GM19452 (cell line): Measurements from ENCODE around the gene CAMTA1.

ENCODE experiments used
- ATAC-seq: cut with Tn5 transposase; IDR thresholded peaks from one replicate; pipeline ENCODE4 v1.9.1; 2021; ENCODE audit not compliant: unreplicated experiment

Gene CAMTA1

DNA sequence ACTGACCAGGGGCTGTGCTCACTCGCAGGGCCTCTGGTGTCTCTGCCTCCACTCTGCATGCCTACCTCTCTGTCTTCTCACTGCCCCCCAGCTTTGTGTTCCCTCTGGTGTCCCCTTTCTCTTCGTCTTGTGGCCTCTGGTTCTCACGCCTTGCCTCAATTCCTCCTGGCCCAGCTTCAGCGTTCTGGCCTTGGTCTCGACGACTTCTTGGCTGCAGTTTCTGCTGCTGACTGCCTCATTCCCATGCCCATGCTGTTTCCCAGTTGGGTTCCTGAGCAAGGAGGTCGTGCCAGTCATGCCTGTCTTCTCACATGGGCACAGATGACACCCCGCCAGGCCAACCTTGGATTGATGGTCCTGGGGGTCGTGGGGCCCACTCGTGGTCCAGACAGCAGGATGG is 562.8 kb downstream of the CAMTA1 start:
- no peak for ATAC-seq

- no peak for ATAC-seq
Measured at GRCh38 chr1:7348580-7348979, 563.3 kb downstream of the CAMTA1 start.

GRCh38 chr1:7350804-7351203 is 565.5 kb downstream of the CAMTA1 start:
- no peak for ATAC-seq

DNA sequence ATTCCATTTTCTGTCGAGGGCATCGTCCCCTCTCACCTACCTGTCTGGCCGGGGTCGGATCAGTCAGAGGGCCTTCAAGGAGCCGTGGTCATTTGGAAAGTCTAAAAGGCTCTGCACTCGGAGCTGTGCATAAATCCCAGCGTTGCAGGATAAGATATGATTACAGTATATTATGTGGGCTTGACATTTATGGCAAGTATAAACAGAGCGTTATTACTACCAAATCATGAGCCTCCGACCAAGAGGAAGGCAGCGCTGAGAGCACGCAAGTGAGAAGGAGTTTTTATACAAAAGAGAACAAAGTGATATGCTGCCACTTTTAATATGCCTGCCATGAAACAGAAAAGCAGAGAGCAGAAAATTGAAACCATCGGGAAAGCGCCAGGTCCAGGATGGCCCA is 566.4 kb downstream of the CAMTA1 start:
- ATAC-seq: no peak

- no peak for ATAC-seq
Measured at GRCh38 chr1:7352364-7352763, 567.1 kb downstream of the CAMTA1 start.

DNA sequence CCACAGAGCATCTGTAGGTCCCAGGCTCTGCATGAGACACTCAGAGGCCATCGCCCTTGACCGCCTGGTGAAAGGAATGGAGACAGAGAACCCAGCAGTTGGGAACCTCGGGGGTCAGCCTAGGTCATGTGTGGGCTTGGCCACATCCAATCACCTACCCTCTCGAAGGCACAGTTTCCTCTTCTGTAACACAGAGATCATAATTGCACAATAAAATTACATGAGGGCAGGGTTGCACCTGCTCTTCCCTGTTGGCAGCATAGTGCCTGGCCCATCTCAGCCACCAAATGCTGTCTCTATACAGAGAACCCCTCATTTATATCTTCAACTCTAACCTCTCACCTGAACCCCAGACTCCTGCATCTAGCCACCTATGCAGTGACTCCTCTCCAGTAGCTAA is 567.7 kb downstream of the CAMTA1 start:
- no peak for ATAC-seq

GRCh38 chr1:7355646-7356045 is 570.4 kb downstream of the CAMTA1 start:
- ATAC-seq: no peak

DNA sequence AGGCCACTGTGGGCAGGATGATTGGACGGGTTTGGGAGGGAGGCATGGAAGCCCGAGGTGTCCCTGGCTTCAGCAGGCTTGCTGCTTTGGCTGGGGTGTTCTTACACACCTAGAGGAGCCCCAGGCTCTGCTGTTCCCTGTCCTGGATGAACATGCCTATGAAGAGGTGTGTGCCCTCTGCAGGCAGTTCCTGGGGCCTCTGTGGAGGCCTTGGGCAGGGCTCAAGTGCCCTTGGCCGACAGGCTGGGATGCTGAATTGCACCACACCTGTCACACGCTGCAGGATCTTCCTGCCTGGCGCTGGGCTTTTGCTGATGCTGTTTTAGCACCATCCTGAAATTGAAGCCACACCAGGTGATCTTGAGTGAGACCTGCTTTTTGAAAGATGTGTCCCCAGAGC is 570.8 kb downstream of the CAMTA1 start:
- no peak for ATAC-seq

DNA sequence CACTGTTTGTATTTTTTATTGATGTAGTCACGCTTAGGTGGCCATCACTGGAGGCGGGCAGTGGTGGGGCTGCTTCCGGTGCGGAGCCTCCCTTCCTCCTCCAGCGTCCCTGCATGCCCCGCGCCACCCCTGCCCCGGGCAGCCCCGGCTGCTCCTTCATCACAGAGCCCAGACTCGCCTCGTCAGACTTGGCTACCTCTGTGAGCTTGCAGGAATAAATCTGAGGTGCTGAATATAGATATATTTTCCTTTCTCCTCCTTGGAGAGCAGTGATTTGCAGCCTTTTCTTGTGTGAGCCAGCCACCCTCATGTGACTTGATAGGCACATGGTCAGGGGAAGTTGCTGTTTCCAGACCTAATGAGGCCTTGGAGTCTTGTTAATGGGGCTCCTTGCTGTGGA is 573.2 kb downstream of the CAMTA1 start:
- no peak for ATAC-seq

- no peak for ATAC-seq
Measured at GRCh38 chr1:7360526-7360925, 575.3 kb downstream of the CAMTA1 start.

DNA sequence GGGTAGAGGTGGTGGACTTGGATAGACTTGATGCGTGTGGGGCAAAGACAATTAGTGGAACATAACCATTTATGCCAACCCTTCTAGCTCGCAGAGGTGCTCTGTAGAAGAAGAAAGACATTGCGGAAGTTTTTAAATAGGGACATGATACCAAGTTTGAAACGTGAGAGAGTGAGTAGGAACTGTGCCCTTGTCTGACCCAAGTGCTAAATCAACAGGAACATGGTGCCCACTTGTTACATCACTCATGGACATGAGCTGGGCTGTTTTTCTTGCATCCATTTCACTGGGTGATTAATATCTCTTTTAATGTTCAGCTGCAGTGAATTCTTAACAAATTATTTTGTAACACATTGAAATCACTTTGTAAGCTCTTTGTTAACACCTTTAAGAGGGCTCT is 577.7 kb downstream of the CAMTA1 start:
- no peak for ATAC-seq

DNA sequence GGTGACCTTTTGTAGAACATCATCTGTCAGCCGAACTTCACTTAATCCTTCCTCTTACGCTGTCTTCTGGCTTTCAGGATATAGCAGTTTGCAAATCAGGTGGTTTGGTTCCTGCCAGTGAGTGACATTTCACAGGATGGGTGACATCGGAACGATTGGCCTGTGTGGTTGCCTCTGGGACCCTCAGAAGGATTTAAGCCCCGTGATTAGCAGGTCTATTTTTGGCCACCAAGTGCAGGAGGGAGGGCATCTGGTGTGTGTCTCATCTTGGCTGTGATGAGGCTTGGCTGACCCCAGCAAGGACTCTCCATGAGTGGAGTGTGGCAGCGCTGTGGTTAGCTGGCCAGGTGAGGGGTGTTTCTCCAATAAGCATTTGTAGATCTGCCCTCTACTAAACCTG is 578.2 kb downstream of the CAMTA1 start:
- no peak for ATAC-seq

DNA sequence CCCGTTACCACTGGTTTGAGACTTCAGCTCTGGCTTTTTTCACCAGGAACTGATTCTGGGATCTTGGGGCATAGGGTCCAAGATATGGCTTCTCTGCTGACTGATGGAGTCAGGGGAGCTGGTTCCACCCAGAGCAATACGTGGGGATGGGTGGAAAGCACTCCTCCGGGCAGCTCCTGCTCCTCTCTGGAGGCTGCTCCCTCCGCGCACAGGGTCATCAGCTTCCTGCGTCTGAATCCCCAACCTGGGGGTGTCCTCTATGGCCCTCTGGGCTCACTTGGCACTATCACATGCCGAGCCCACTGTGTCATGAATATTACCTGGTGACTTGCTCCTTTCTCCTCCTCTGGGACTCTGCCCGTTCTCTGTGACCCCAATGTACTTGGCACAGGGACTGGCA is 580.5 kb downstream of the CAMTA1 start:
- no peak for ATAC-seq

DNA sequence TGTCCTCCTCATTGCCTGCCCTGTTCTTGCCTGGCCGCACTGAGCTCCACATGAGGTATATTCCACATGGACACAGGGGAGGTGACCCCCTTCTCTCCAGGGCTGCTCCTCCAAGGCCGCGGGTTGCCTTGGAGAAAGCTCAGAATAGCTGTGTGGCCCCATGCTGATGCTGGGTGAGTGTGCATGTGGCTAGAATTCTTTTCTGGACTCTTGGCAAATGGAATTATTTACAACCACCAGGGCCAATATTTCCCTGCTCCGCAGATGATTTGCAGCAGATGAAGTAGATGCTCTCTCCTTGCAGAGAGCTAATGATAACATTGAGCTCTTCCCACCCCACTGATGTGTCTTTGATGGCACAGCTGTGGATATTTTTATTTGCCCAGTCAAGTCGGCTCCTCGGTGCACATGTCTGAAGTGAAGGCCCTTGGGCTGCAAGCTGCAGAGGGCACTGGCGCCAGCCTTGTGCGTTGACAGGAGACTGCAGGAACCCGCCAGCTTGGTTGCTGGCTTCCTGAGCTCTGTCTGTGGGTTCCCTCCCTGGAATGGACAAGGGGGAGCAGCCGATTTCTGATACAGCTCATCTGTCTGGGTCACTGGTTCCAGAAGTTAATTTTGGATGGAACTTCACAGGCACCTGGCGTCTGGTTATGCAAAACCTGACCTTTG is 581.2 kb downstream of the CAMTA1 start:
- ATAC-seq: no peak

DNA sequence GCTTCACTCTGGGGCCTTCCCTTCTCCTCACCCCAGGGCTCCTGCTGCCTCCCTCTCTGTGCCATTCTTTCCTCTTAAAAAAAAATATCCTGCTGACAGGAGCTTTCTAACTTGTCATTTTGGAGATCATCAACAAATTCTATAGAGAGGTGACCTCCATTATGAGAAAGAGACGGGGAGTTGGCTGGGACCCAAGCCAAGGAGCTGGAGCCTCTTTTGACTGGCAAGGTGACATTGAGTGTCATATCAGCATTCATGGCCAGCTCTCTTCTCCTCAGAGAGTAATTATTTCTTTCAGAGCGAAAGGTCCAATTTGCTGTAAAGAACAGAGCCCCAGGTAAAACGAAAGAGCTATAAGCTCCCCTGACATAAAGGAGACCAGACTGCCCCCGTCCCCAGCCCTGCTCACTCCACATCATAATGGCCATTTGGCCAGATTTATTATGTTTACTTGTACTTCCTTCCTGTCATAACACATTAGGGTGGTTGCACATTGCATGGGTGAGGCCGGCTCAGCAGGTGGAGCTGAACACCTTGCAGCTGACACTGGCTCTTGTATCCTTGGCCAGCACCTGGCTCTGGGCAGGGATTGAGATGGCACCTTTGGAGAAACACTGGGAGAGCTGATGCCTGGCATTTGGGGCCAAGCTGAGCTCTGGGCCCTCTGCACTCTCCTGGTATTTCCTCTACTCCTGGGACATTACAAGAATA is 581.9 kb downstream of the CAMTA1 start:
- ATAC-seq: no peak

DNA sequence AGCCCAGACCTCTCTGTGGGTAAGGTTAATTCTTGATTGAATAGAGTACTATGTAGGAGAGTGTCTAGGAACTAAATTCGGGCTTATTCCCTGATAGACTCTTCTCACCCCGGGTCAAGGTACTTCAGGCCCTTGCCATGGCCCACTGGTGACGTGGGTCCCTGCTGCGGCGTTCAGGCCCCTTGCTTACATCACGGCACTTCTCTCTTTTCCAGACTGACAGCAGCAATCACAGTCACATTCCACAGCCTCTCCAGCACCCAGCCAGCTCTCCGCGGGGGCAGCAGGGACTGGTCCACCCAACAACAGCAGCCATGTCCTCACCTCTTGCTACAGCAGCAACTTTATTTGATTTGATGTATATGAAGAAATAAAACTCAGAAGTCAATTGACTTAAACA is 584.6 kb downstream of the CAMTA1 start:
- ATAC-seq: no peak

DNA sequence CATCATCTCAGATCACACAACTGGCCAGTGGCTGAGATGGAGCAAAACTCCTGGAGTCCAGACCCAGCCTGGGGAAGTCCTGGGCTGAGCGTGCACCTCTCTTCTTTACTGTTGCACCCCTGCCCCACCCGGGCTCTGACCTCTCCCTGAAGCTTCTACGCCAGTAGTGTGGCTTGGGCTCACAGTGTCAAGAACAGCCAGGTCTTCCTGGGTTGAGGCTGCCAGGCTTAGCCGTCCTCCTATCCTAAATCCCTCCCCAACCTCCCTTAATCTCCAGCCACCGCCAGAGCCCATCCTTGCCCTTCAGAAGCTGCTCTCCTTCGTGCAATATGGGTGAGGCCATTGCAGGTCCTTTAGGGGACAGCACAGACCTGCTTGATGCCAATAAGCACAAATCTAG is 586.7 kb downstream of the CAMTA1 start:
- ATAC-seq: no peak

- no peak for ATAC-seq
Measured at GRCh38 chr1:7372477-7373120, 587.3 kb downstream of the CAMTA1 start.

DNA sequence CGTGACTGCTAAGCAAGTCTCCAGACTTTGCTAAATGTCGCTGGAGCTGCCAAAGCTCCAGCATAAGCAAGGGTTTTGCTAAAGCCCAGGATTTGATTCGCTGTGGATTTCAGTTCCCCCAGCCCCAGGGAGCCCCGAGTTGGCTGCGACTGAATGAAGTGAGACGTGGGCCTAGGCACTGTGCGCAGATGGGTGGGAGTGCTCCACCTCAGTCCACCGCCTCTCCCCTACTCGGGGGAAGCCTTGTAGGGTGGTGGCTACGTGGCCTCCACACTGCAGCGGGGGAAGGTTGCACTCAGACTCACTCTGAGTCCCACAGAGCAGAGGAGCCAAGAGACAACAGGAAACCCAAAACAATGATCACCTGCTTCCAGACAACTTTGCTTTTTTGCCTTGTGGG is 588.0 kb downstream of the CAMTA1 start:
- no peak for ATAC-seq

DNA sequence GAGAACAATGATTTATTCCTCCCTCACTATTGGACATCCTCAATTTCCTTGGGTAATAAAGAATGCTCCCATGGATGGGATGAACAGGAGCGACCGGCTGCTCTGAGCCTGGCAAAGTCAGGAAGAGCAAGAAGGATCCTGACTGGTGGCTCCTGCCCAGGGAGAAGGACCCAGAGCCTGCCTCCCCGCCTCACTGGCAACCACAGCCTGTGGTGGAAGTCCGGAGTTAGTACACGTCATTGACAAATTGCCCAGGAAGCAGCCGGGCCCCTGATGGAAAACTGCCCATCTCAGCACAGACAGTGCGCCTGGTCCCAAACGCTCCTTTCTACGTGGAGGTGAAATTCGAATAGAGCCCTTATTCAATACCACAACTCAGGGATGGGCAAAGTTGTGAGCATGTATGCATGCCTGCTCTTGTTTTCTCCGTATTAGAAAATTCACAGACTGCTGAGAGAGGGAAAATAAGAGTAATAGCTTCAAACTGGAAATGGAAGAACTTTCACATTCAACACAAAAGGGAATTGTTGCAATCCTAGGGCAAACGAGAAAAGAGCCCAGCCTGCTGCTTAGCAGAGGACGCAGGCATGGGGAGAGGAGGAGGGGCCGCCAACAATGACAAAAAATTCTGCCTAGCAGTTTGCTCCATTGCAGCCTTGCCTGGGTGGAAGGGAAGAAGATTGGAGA is 588.8 kb downstream of the CAMTA1 start:
- ATAC-seq: no peak

- ATAC-seq: no peak
Measured at GRCh38 chr1:7374563-7375160, 589.4 kb downstream of the CAMTA1 start.
